Liver (tissue), 9 donors: Measurements from ENCODE around the gene IQCF6. TPM values are rescaled to one million over a fixed set of nuclear protein-coding genes. Genes with fewer than 3 reads are reported as not detected.

Source experiments
- DNase-seq: peaks from one replicate; pipeline ENCODE4 v3.0.0-alpha.2; 2017; ENCODE audit warnings: low spot score
- H3K27ac ChIP-seq, 2 donors: one replicate each; pipeline ENCODE4 v1.7.0; 2013; ENCODE audit warnings: inconsistent platforms in 2 of 2, low read length in 2 of 2, control low read depth in 1 of 2, low read depth in 1 of 2, mild to moderate bottlenecking in 1 of 2
- H3K27me3 ChIP-seq, 4 donors: one replicate each; pipeline versions ENCODE4 v1.6.1 to v1.7.0; 2013; ENCODE audit warnings: low read length in 3 of 4, inconsistent platforms in 1 of 4, mild to moderate bottlenecking in 1 of 4, moderate library complexity in 1 of 4; ENCODE audit not compliant: control insufficient read depth in 4 of 4, insufficient read depth in 4 of 4
- H3K36me3 ChIP-seq, 4 donors: one replicate each; pipeline versions ENCODE4 v1.6.1 to v1.7.0; 2013; ENCODE audit warnings: low read length in 3 of 4, mild to moderate bottlenecking in 3 of 4, low read depth in 1 of 4, moderate library complexity in 1 of 4; ENCODE audit not compliant: control insufficient read depth in 4 of 4, insufficient read depth in 3 of 4
- H3K4me1 ChIP-seq, 4 donors: one replicate each; pipeline versions ENCODE4 v1.6.1 to v1.7.0; 2013; ENCODE audit warnings: low read length in 3 of 4, mild to moderate bottlenecking in 3 of 4, moderate library complexity in 1 of 4; ENCODE audit not compliant: control insufficient read depth in 4 of 4, insufficient read depth in 4 of 4
- H3K4me3 ChIP-seq, 3 donors: one replicate each; pipeline versions ENCODE4 v1.6.1 to v1.7.0; 2013; ENCODE audit warnings: low read length in 3 of 3, control low read depth in 1 of 3, low read depth in 1 of 3, mild to moderate bottlenecking in 1 of 3
- H3K9ac ChIP-seq, 2 donors: one replicate each; pipeline ENCODE4 v1.7.0; 2013; ENCODE audit warnings: low read length in 2 of 2, mild to moderate bottlenecking in 2 of 2, moderate library complexity in 2 of 2, control low read depth in 1 of 2, low read depth in 1 of 2
- H3K9me3 ChIP-seq, 4 donors: one replicate each; pipeline versions ENCODE4 v1.6.1 to v1.7.0; 2013; ENCODE audit warnings: low read length in 3 of 4; ENCODE audit not compliant: control insufficient read depth in 4 of 4
- FOXA1 ChIP-seq: IDR thresholded peaks from 2 replicates; pipeline ENCODE4 v1.6.1; 2016; ENCODE audit warnings: antibody characterized with exemption
- GABPA ChIP-seq, 2 donors: IDR thresholded peaks in 1 of 2; conservative IDR thresholded peaks in 1 of 2; 2 replicates each; pipeline ENCODE4 v1.6.1; 2016; ENCODE audit warnings: antibody characterized with exemption in 2 of 2, mild to moderate bottlenecking in 1 of 2, moderate library complexity in 1 of 2
- JUND ChIP-seq, 2 donors: IDR thresholded peaks; 2 replicates each; pipeline ENCODE4 v1.6.1; 2016; ENCODE audit warnings: antibody characterized with exemption in 2 of 2
- NR2F2 ChIP-seq: IDR thresholded peaks from 2 replicates; pipeline ENCODE4 v1.6.1; 2016; ENCODE audit warnings: antibody characterized with exemption
- RXRA ChIP-seq, 2 donors: IDR thresholded peaks; 2 replicates each; pipeline ENCODE4 v1.6.1; 2017 to 2018; ENCODE audit warnings: antibody characterized with exemption in 2 of 2, mild to moderate bottlenecking in 1 of 2
- SP1 ChIP-seq: IDR thresholded peaks from 2 replicates; pipeline ENCODE4 v1.6.1; 2018; ENCODE audit warnings: antibody characterized with exemption, mild to moderate bottlenecking
- TAF1 ChIP-seq: conservative IDR thresholded peaks from 2 replicates; pipeline ENCODE4 v1.6.1; 2016; ENCODE audit warnings: antibody characterized with exemption, mild to moderate bottlenecking
- YY1 ChIP-seq: IDR thresholded peaks from 2 replicates; pipeline ENCODE4 v1.6.1; 2016; ENCODE audit warnings: antibody characterized with exemption, mild to moderate bottlenecking
- WGBS: extraction: QIAGEN DNeasy Blood & Tissue Kit; methylation state at CpG from one replicate; pipeline ENCODE4 v1.1.7; 2013; 5-methylcytosine and 5-hydroxymethylcytosine counted together
- polyA plus RNA-seq, 2 donors: library from polyadenylated mRNA; stranded (reverse) in 1 of 2; unstranded in 1 of 2; fragments of 200-250 nt in 1 of 2; fragments of >200 nt in 1 of 2; fragmentation: Nextera tagmentation in 1 of 2; extraction: Ambion mirVana in 1 of 2; gene quantifications; one replicate each; pipeline versions ENCODE4 v1.2.1 to v1.2.3, GENCODE V29; 2013 to 2015
- total RNA-seq, 2 donors: library from RNA; depleted of rRNA; stranded (reverse); fragments of >200 nt; gene quantifications; one replicate each; pipeline ENCODE4 v1.2.3, GENCODE V29; 2014
- TF ChIP-seq, protein P1 (sequence below): IDR thresholded peaks from 2 replicates; pipeline ENCODE4 v1.6.1; 2016; ENCODE audit warnings: antibody characterized with exemption
- TF ChIP-seq, protein P2 (sequence below): IDR thresholded peaks from 2 replicates; pipeline ENCODE4 v1.6.1; 2016; ENCODE audit warnings: antibody characterized with exemption, mild to moderate bottlenecking
- TF ChIP-seq, protein P3 (sequence below): fragments of 150-350 bp; IDR thresholded peaks from 2 replicates; pipeline ENCODE4 v1.5.1; 2017; ENCODE audit warnings: improper control_type of control experiment, low read depth, low read length; ENCODE audit not compliant: missing input control
- TF ChIP-seq, protein P4 (sequence below): IDR thresholded peaks from 2 replicates; pipeline ENCODE4 v1.6.1; 2016; ENCODE audit warnings: antibody characterized with exemption
- TF ChIP-seq, protein P5 (sequence below): IDR thresholded peaks from 2 replicates; pipeline ENCODE4 v1.6.1; 2016; ENCODE audit warnings: antibody characterized with exemption
- donor health status: healthy.
- donor health status: healthy.
- donor health status: healthy.
- donor health status: healthy.
- donor health status: healthy.

IQCF6 gene
- total and polyA plus RNA-seq, 4 donors = not detected

DNA sequence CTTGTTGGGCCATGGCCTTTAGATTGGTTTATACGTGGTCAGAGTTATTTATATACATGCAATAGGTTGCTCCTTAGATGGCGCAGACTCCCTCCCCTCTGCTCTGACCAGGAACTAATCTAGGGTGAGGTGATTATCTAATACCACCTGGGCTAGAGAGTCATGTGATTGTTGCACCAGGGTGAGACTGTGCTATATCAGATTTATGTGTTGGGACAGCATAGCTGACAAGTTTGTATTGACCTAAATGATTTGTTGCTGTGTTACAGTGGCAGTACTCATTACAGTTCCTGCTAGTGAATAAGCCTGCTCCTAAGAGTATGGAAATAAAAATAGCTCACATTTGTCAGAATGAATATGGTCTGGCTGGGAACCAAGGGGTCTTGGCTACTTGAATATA, 7.2 kb upstream of the IQCF6 start:
- H3K4me1 ChIP-seq = no peaks in the 10 kb centered on the region
- no peak for DNase-seq

DNA sequence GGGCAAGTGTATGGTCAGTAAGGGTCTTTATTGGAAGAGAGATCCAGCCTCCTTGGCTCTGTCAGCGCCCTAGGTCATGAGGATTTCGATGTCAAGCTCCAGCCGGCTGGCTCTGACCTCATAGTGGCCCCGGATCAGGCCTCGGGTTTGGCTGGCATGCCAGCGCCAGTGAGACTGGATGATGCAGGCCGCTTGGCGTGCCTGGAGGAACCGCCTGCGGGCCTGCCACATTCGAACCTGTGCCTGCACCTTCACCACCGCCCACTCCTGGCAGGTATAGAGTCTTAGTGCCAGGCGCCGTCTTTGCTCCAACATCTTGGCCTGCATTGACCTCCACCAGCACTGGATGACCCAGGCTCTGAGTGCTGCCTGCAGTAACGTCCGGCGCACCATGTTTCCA, 483 bp downstream of the IQCF6 start:
- H3K27me3 ChIP-seq = peaks cover 0 to 5% (median 0%) of the 10 kb centered on the region in 4 donors
- no peaks in the 10 kb centered on the region for H3K9me3 ChIP-seq
- 95% methylated on average over 17 of the region's 17 CpGs for WGBS
- H3K27ac ChIP-seq = no peak overlapping the region
- H3K4me3 ChIP-seq = no peak overlapping the region
- no peaks in the 10 kb centered on the region for H3K36me3 ChIP-seq
- no peak for DNase-seq
- no peaks in the 10 kb centered on the region for H3K4me1 ChIP-seq
- no peak overlapping the region for H3K9ac ChIP-seq
- no peak for TF ChIP-seq YY1
- TF ChIP-seq, protein P1, sequence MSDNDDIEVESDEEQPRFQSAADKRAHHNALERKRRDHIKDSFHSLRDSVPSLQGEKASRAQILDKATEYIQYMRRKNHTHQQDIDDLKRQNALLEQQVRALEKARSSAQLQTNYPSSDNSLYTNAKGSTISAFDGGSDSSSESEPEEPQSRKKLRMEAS = no peak
- no peak for TF ChIP-seq GABPA (IDR thresholded peaks at IDR 0.05 in 1 of 2, conservative IDR thresholded peaks at IDR 0.05 in 1 of 2)
- TF ChIP-seq TAF1 = no peak
- TF ChIP-seq RXRA (IDR thresholded peaks at IDR 0.05) = no peak
- TF ChIP-seq, protein P2, sequence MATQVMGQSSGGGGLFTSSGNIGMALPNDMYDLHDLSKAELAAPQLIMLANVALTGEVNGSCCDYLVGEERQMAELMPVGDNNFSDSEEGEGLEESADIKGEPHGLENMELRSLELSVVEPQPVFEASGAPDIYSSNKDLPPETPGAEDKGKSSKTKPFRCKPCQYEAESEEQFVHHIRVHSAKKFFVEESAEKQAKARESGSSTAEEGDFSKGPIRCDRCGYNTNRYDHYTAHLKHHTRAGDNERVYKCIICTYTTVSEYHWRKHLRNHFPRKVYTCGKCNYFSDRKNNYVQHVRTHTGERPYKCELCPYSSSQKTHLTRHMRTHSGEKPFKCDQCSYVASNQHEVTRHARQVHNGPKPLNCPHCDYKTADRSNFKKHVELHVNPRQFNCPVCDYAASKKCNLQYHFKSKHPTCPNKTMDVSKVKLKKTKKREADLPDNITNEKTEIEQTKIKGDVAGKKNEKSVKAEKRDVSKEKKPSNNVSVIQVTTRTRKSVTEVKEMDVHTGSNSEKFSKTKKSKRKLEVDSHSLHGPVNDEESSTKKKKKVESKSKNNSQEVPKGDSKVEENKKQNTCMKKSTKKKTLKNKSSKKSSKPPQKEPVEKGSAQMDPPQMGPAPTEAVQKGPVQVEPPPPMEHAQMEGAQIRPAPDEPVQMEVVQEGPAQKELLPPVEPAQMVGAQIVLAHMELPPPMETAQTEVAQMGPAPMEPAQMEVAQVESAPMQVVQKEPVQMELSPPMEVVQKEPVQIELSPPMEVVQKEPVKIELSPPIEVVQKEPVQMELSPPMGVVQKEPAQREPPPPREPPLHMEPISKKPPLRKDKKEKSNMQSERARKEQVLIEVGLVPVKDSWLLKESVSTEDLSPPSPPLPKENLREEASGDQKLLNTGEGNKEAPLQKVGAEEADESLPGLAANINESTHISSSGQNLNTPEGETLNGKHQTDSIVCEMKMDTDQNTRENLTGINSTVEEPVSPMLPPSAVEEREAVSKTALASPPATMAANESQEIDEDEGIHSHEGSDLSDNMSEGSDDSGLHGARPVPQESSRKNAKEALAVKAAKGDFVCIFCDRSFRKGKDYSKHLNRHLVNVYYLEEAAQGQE = no peak
- TF ChIP-seq, protein P3, sequence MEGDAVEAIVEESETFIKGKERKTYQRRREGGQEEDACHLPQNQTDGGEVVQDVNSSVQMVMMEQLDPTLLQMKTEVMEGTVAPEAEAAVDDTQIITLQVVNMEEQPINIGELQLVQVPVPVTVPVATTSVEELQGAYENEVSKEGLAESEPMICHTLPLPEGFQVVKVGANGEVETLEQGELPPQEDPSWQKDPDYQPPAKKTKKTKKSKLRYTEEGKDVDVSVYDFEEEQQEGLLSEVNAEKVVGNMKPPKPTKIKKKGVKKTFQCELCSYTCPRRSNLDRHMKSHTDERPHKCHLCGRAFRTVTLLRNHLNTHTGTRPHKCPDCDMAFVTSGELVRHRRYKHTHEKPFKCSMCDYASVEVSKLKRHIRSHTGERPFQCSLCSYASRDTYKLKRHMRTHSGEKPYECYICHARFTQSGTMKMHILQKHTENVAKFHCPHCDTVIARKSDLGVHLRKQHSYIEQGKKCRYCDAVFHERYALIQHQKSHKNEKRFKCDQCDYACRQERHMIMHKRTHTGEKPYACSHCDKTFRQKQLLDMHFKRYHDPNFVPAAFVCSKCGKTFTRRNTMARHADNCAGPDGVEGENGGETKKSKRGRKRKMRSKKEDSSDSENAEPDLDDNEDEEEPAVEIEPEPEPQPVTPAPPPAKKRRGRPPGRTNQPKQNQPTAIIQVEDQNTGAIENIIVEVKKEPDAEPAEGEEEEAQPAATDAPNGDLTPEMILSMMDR = no peak
- TF ChIP-seq FOXA1 = no peak

More for the DNA sequence above, 7.2 kb upstream of the IQCF6 start:
- TF ChIP-seq, protein P2 = no peak
- TF ChIP-seq NR2F2 = no peak
- TF ChIP-seq, protein P4, sequence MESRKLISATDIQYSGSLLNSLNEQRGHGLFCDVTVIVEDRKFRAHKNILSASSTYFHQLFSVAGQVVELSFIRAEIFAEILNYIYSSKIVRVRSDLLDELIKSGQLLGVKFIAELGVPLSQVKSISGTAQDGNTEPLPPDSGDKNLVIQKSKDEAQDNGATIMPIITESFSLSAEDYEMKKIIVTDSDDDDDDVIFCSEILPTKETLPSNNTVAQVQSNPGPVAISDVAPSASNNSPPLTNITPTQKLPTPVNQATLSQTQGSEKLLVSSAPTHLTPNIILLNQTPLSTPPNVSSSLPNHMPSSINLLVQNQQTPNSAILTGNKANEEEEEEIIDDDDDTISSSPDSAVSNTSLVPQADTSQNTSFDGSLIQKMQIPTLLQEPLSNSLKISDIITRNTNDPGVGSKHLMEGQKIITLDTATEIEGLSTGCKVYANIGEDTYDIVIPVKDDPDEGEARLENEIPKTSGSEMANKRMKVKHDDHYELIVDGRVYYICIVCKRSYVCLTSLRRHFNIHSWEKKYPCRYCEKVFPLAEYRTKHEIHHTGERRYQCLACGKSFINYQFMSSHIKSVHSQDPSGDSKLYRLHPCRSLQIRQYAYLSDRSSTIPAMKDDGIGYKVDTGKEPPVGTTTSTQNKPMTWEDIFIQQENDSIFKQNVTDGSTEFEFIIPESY = no peak
- TF ChIP-seq JUND (IDR thresholded peaks at IDR 0.05) = no peak
- no peak for TF ChIP-seq SP1
- TF ChIP-seq, protein P3 = no peak
- TF ChIP-seq, protein P5, sequence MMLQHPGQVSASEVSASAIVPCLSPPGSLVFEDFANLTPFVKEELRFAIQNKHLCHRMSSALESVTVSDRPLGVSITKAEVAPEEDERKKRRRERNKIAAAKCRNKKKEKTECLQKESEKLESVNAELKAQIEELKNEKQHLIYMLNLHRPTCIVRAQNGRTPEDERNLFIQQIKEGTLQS = no peak
- TF ChIP-seq GABPA (IDR thresholded peaks at IDR 0.05 in 1 of 2, conservative IDR thresholded peaks at IDR 0.05 in 1 of 2) = no peak
- no peak for TF ChIP-seq TAF1
- Histone ChIP-seq H3K27ac (no peak overlapping the region), H3K9me3 (no peaks in the 10 kb centered on the region), H3K4me3 (no peak overlapping the region), H3K36me3 (no peaks in the 10 kb centered on the region), H3K9ac (no peak overlapping the region), H3K27me3 (no peaks in the 10 kb centered on the region)
- WGBS = 83% methylated on average over 2 of the region's 2 CpGs
